ENCODE data around the gene SPECC1. TPM values are rescaled to one million over a fixed set of nuclear protein-coding genes. Genes with fewer than 3 reads are reported as not detected.

Gene SPECC1, protein sequence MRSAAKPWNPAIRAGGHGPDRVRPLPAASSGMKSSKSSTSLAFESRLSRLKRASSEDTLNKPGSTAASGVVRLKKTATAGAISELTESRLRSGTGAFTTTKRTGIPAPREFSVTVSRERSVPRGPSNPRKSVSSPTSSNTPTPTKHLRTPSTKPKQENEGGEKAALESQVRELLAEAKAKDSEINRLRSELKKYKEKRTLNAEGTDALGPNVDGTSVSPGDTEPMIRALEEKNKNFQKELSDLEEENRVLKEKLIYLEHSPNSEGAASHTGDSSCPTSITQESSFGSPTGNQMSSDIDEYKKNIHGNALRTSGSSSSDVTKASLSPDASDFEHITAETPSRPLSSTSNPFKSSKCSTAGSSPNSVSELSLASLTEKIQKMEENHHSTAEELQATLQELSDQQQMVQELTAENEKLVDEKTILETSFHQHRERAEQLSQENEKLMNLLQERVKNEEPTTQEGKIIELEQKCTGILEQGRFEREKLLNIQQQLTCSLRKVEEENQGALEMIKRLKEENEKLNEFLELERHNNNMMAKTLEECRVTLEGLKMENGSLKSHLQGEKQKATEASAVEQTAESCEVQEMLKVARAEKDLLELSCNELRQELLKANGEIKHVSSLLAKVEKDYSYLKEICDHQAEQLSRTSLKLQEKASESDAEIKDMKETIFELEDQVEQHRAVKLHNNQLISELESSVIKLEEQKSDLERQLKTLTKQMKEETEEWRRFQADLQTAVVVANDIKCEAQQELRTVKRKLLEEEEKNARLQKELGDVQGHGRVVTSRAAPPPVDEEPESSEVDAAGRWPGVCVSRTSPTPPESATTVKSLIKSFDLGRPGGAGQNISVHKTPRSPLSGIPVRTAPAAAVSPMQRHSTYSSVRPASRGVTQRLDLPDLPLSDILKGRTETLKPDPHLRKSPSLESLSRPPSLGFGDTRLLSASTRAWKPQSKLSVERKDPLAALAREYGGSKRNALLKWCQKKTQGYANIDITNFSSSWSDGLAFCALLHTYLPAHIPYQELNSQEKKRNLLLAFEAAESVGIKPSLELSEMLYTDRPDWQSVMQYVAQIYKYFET
- 5.2 TPM in 2 replicates for total RNA-seq

DNA sequence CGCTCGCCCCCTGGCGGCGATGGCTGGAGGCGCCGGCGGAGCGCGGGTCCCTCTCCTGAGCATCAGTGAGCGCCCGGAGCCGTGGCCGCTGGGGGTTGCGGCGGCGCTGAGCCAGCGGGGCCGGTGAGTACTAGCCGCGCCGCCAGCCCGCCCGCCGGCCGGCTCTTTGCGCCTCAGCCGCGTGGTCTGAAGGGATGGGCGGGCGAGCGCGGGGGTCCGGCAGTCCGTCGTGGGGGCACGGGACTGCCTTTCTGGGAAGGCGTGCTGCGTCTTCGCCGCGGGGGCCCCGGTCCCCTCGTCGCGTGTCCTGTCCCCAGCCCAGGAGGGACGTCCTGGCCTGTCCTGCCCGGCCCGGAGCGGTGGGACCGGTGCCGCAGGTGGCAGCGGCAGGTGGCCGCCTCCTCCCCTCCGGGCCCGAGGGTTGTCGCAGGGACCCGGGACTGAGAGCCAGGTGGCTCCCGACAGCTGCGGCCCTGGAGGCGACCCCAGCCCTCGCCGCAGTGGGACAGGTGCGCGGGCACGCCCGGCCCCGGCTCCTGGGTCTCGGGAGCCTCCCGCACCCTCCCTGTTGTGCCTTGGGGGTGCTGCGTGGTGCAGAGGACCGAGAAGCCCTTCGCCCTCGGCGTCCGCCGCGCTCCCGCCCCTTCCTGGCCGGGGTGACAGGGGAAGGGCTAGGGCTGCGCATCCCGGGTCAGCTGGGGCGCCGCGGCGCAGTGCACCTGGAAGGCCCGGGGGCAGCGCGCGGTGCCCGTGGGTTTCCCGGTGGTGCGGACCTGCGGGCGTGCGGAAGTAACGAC, at the start of gene SPECC1:
Gene SPECC1, plus strand, starts transcription at position 58 of the 797 bp plus-strand sequence. CDS start 87,293 bp downstream, outside the sequence.

GRCh38 chr17:19977293-19978208, 31.6 kb upstream of the SPECC1 start, which contains the start of gene AKAP10:
Gene AKAP10 (minus strand): TSS chr17:19977828. CDS start chr17:19977679, 149 bp downstream.

Small RNA genes lying within 50 kb of the gene (small RNA-seq; reads per million reads assigned to genes)
- not detected for gene AC008088.1
- gene RNU6-1057P, result not detected
- gene RNU6-258P, result not detected
- not detected for gene RNU6-467P

Other genes with a start within 250 kb of the SPECC1 start
- 12.0 and 20.7 TPM in 2 replicates for gene ULK2, start 141.4 kb upstream of the SPECC1 start, total RNA-seq
- gene AKAP10, start 31.5 kb upstream of the SPECC1 start, total RNA-seq, result 25.9 and 27.2 TPM in 2 replicates